Activated T-helper 1 cell treated with Interleukin-2 at 50 U/mL for 16 hours (primary cell): ENCODE data around the gene SLC16A7.
"Not testable (repeated sequence)": the region's sequence is repeated elsewhere in the genome, so short reads cannot be mapped to it uniquely, and the experiment has no call there.

ENCODE experiments used
- DNase-seq: peaks from one replicate; pipeline ENCODE4 v3.0.0-alpha.2; 2020; ENCODE audit warnings: low read depth

The SLC16A7 gene

GRCh38 chr12:59736359-59736758 lies 140.5 kb downstream of the SLC16A7 start:
- DNase-seq: no peak

DNA sequence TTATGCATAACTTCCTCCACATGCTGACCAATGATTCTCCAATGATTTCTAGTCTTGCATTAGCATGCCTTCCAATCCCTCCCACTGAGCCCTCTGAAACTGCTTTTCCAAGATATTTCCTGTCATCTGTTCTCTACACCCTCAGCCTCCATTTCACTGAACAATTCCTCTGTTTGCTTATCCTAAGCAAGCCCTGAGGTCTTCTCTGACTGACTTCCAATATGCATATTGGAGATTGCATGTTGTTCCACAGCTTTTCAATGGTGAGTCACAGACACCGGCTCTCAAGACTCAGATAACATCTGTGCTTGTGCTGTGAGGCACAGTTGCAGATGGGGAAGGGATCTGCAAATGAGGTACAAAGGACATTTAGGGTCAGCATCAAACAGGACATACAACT lies 141.0 kb downstream of the SLC16A7 start:
- no peak for DNase-seq

- no peak for DNase-seq
Observed at GRCh38 chr12:59737725-59738463, 142.1 kb downstream of the SLC16A7 start.

GRCh38 chr12:59742841-59743240 lies 147.0 kb downstream of the SLC16A7 start:
- DNase-seq: no peak

DNA sequence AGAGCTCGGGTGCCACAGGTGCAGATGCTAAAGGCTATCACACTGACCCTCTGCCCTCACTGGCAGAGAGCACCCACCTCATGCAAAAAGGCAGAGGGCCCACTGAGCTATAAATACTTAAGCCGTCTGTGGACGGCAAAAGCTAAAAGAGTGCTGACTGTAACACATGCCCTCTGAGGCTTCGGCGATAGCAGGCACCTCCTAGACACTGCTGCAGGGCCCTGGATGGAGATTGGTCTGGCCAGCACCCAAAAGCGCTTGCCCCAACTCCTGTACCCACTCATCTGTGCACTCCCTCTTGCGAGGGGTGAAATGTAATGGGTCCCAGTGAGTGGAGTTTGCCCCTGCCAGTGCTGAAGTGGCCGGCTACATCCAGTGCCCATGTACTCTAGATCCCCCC lies 148.7 kb downstream of the SLC16A7 start:
- no peak for DNase-seq

GRCh38 chr12:59751091-59751490 lies 155.3 kb downstream of the SLC16A7 start:
- DNase-seq: not testable (repeated sequence)

- DNase-seq: no peak
Observed at GRCh38 chr12:59761542-59761941, 165.7 kb downstream of the SLC16A7 start.

DNA sequence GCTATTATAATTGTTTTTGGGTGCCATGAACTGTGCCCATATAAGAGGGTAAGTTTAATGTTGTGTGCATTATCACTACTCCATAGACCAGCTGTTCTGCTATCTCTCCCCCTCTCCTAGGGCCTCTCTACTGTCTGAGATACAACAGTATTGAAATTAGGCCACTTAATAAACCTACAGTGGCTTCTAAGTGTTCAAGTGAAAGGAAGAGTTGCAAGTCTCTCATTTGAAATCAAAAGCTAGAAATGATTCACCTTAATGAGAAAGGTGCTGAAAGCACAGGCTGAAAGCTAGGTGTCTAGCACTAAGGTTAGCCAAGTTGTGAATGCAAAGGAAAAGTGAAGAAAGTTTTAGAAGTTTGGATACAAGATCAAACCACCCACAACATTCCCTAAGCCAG lies 168.0 kb downstream of the SLC16A7 start:
- DNase-seq: no peak

GRCh38 chr12:59768031-59768430 lies 172.2 kb downstream of the SLC16A7 start:
- DNase-seq: no peak

DNA sequence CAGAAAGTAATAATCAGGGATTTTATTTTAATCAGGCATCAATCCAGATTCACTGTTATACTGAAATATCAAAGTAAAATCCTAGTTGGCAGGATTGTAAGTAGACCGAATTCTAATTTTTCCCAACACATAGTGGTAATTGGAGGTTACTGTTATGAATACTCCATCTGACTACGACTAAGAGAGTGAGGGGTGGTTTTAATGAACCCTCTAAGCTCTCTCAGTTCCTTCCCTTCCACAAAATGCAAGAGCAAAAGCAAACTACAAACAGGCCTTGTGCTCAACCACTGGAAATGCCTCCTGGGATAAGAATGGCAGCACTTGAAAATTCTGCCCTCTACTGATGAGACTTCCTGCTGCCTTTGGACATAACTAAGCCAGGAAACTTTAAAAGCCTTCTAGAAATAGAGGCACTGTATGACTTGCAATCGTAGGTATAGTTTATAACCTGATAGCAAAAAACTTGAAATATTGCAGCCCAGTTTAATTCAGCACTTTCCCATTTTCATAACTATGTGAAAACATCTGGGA lies 184.8 kb downstream of the SLC16A7 start:
- no peak for DNase-seq

DNA sequence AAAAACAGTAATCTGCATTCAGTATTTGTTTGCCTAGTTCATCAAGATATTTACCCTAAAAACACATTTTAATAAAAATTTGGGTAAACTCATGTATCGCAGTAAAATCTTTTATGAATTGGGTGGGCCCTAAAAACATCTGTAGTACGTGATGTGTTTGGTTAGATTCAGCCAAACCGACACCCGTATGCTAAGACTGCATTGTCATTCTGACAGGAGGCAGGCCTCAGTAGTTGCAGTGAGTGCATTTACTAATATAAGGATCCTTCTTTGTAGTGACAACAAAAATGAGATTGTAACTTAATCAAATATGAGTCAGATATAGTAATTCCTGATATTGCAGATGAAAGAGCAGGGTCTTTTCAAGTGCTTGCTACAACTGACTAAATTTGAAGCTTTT lies 191.8 kb downstream of the SLC16A7 start:
- DNase-seq: no peak

DNA sequence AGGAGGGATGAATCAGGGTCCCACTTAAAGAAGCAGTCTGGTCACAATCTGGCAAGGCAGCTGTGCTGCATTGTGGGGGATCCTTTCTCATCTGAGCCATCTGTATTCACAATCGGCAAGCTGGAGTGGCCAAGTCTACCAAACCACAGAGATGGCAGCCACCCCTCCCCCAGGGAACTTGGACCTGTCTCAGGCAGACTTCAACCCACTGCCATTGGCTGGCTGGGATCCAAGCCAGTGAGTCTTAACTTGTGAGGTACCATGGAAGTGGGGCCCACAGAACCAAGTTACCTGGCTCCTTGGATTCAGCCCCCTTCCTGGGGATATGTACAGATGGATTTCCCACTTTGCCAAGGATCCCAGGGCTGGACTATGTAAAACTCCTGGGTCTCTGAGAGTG lies 196.8 kb downstream of the SLC16A7 start:
- DNase-seq: no peak

GRCh38 chr12:59803735-59804134 lies 207.9 kb downstream of the SLC16A7 start:
- DNase-seq: no peak

DNA sequence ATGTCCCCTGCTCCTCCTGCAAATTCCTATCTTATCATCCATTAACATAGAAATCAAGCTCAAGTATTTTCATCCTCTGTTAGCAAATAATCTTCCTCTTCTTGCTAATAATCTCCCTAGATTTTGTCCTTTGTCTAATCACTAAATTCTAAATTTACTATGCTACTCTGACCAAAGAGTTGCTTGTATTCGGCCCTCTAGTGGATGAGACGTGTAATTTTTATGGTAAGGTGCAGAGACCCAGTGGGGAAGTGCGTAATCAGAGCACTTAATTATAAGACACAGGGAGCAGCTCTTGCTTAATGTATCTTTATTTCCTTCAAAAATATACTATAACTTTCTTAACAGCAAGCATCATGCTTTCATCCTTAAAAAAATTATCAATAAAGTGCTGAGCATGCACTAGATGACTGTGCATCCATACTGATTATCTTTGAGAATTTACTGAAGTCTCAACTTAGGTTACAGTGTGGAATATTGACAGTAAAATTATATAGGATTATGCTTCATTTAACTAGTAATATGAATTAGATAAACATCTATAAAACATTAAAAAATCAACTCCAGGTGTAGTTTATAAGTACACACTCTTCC lies 212.6 kb downstream of the SLC16A7 start:
- no peak for DNase-seq

DNA sequence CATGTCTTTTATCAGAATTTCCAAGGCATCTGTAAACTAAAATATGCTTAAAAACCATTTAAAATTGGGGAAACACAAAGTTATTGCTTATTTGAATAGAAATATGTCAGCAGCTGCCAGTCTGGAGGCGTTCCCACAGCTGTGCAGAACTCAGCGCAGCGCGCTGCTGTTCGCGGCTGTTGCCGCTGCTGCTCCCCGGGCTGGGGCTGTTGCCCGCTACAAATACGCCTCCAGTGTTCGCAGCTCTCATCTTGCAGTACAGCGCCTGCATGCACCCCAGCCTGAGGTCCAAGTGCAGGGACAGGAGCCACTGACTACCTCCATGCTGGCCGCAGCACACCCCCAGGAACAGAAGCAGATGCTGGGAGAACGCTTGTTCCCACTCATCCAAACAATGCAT lies 216.2 kb downstream of the SLC16A7 start:
- no peak for DNase-seq

DNA sequence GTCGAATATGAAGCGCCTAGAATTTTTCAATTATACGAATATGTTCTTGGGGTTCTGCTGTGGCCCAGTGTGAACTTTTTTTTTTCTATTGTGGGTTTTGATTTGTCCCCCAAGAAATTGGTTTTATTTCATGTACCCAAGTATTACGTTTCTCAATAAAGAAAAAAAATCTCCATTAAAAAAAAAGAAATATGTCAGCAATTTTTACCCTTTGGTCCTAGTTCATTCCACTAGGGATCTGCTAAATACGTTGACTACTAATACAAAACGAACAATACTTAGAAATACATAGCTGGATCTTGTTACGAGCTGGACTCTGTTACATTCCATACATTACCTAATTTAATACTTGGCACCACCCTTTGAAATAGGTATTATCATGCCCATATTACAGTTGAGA lies 216.9 kb downstream of the SLC16A7 start:
- no peak for DNase-seq

- no peak for DNase-seq
Observed at GRCh38 chr12:59820594-59821011, 224.8 kb downstream of the SLC16A7 start.

- no peak for DNase-seq
Observed at GRCh38 chr12:59823567-59823966, 227.7 kb downstream of the SLC16A7 start.

- DNase-seq: no peak
Observed at GRCh38 chr12:59827767-59828166, 231.9 kb downstream of the SLC16A7 start.

DNA sequence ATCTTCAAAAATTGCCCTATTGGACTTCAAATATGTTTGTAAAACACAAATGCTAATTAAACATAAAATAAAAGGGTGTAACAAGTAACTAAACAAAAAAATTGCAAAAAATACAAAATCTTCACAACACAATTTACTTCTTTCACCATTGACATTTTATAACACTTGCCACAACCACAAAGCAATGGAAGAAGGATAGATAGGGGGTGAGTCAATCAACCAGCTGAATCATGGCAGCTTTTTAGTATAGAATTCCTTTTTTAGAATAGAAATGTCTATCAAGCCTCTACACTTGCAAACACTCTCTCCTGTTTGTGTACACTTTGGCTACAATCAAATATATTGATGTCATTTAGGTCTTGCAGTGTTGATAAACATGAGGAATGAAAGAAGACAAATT lies 232.7 kb downstream of the SLC16A7 start:
- no peak for DNase-seq

GRCh38 chr12:59833408-59833807 lies 237.6 kb downstream of the SLC16A7 start:
- no peak for DNase-seq

DNA sequence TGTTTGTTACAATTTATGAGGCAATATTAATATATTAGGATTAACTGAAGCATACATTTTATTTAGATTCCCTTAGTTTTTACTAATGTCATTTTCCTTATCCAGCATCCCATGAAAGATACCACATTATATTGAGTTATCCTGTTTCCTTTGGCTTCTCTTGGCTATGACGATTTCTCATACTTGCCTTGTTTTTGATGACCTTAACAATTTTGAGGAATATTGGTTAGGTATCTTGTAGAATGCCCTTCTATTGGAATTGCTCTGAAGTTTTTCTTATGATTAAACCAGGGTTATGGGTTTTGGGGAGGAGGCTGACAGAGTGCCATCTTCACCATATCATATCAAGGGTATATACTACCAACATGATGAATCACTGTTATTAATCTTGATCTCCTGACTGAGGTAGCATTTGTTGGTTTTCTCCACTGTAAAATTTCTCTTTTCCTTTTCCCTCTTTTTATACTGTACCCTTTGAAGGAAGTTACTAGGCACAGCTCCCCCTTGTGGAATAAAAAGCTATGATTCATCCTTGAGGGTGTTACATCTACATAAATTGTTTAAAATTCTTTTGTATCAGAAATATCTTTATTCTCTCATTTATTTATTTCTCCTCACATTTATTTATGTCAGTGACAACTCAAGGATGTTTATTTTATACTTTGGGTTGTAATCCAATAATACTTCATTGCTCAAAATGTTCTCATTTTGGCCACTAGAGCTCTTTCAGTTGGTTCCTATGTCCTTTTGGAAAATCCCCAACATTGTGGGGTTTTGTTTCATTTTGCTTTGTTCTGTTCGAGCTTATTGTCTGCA lies 239.0 kb downstream of the SLC16A7 start:
- DNase-seq: no peak
